GM21447 (cell line): ENCODE results near the gene MEIKIN.

Source experiments
- ATAC-seq: cut with Tn5 transposase; IDR thresholded peaks from one replicate; pipeline ENCODE4 v1.9.1; 2021; ENCODE audit not compliant: unreplicated experiment

MEIKIN gene

DNA sequence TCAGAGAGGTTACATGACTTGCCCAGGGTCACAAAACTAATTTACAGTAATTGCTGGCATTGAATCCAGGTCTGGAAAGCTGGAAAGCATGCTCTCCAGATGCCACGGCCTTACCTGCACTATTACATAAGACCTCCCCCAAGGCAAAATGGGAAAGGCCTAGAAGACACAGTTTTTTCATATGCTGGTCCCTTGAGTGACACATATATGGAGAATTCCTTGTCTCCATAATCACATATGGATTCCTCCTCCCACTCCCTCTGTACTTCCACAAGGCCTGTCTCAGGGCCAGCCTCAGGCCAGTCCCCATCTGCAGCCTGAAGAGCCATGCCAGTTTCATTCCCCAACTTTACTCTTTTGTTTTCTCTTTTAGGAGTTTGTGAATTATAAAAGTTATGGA, 28.6 kb upstream of the MEIKIN start:
- ATAC-seq: no peak

DNA sequence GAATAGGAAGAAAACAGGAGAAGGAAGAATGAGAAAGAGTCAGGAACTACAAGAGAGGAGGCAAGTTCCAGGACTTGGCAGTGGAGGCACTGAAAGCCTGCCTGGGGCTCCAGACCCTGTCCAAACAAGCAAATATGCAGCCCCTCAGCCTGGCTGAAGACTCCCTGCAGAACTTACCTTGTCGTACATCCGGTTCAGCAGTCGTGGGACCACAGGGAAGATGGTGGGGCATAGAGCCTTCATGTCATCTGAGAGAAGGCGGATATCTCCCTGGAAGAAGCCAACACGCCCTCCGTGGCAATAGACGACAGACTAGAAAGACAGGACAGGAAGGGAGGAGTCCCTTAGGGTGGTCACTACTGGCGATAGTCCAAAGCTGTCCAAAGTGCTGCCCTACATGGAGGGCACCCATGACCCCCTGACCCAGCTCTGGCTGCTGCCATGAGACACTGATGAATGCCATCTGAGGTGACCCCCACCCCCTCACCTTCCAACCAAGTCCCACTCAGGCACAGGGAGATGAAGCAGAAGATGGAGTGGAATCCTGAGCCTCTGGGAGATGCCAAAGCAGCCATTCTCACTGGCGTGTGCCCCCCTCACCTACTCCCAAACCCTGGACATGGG, 27.7 kb upstream of the MEIKIN start:
- no peak for ATAC-seq

DNA sequence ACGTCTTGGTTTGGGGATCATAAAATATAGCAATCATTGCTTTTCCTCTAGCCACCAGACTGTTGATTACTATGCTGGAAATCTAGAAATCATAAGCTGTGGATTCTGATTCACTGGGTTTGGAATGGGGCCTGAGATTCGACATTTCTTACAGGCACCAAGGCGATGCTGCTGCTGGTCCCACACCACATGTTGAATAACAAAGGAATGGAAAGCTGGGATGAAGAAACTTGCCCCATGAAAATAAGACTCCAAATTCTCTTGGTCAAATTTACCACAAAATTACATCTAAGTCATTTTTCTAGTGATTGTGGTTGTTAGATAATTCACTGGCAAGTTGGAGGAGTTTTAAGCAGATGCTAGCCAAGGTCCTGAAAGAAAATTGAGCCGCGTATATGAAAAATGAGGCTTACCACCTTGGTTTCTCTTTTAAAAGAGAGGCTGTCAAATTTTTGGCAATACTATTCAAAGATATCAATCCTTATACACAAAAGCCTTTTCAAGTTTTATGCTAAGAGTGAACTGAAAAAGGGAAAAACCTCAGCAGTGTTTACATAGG, 23.0 kb upstream of the MEIKIN start:
- ATAC-seq: no peak

GRCh38 chr5:131966551-131966950, 21.1 kb upstream of the MEIKIN start:
- ATAC-seq: no peak

GRCh38 chr5:131965826-131966415, 20.5 kb upstream of the MEIKIN start:
- no peak for ATAC-seq

- no peak for ATAC-seq
These were observed 14.4 kb upstream of the MEIKIN start for GRCh38 chr5:131959906-131960305.

DNA sequence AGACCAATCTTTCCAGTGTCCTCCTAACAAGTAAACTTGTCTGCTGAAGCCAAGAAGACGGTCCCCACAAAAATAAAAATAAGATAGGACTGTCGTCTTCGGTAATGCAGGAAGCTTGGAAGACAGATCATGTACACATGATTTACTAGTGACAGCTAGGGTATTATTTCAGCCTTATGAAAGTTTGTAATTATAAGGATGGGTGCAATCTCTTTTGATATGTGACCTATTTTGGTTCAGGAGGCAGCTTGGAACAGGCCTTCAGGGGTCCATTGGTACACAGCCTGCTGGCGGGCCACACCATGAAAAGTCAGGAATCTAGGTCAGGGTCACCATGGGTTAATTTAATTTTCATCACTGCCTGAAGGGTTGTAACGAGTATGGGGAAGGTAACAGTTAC, 13.7 kb upstream of the MEIKIN start:
- no peak for ATAC-seq

DNA sequence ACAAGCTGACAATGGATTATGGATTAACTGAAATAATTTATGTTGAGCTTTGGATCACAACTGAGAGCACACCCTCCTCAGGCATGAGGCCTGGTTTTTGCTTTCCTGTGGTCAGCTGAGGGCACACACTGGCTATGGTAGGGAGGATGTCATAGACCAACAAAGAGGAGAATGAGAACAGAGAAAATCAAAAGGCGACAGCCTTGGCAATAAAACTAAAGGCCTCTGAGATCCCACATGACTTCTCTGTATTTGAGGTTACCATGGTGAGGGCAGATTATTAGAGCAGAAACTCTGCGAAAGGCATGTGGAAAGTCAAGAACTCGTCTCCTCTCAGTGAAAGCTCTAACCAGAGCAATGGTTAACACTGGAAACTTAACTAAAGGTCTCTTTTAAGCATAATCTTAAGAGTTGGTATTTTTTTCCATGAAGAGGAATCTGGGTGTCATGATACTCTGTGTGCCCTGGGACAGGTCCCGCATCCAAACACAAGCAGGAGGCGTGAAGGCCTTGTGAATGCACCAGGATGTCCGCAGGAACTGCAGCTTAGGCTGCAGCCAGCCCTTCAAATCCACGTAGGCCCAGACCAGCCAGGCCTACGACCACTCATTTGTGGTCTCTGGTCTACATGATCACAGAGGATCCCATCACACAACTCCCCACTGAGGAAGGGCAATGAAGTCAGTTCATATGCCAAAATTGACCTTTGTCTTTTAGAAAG, 12.4 kb upstream of the MEIKIN start:
- ATAC-seq: no peak

- no peak for ATAC-seq
These were observed 8.5 kb upstream of the MEIKIN start for GRCh38 chr5:131953969-131954368.

DNA sequence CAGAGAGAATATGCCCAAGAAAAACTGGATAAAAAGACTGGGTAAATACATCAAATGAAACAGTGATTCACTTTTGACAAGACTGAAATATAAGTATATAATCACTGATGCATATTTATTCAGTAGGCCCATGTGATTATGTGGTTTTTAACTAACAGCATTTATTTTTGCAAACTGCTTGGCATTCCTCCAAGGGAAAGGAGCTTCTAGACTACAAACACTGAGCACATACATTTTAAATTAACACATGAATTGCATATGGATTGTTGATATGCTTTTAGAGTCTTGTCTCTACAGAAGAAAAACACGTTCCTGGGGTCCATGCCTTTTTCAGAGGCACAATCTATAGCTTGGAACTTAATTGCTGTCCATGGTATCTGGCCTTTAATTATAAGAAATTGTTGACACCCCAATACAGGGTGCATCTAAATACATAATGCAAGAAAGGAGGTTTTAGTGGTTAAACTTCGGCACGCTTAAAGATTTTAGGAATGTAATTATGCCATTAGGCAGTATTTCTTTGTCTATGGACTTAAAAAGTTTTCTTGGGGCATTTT, 6.9 kb upstream of the MEIKIN start:
- no peak for ATAC-seq

GRCh38 chr5:131950706-131951105, 5.2 kb upstream of the MEIKIN start:
- ATAC-seq: no peak

DNA sequence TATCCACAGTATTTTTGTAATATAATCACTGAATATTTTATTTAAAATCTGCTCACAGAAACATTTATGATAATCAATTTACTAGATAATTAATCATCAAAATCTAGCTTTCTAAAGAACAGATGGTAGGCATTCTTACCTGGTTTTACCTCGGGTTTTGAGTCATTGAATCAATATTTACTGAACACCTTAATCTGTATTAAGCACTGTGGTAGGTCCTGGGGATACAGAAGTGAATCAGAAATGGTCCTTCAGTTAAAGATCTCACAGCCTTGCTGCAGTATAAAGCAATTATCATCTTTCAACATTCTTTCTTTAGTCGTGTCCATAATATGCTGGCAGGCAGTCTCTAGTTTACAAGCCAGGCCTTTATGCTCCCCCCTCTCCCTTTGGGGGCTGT, 2.0 kb upstream of the MEIKIN start:
- ATAC-seq: no peak

DNA sequence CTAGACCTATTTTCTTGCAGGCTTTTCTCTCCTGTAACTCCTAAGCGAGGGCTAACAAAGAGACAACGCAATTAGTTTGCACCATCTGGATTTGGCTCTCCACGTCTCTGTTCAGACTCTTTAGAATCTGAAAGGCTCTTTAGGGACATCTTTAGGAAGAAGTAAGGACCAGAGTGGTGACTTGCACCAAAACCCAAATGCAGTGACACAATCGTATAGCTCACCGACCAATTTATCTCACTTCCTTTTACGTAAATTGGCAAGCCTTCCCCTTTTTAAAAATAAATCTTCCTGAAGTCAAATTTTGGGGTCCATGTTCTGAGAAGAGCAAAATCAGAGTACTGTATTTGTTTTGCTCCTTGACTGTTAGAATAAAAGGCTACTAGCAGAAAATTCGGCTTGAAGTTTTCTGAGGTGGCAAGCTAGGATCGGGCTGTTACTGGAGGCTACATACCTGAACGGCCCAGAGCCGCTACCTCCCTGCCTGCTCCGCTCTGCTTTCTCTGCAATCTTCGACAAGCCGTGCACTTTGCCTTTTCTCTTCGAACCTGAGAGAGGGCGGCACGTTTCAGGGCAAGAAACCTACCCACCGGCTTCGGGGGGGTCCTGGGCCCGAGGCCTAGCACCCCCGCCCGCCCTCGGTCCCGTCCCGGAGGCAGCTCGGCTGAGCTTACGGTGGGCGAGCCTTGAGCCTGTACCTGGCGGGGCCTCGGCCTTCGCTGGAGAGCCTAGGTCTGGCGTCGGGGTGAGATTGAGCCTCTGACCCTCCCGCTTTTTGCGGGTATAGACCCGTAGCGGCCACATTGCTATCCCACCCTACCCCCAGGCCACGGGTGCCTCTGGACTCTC, 537 bp downstream of the MEIKIN start:
- ATAC-seq: no peak

GRCh38 chr5:131943916-131944315, 1.5 kb downstream of the MEIKIN start:
- ATAC-seq: no peak

DNA sequence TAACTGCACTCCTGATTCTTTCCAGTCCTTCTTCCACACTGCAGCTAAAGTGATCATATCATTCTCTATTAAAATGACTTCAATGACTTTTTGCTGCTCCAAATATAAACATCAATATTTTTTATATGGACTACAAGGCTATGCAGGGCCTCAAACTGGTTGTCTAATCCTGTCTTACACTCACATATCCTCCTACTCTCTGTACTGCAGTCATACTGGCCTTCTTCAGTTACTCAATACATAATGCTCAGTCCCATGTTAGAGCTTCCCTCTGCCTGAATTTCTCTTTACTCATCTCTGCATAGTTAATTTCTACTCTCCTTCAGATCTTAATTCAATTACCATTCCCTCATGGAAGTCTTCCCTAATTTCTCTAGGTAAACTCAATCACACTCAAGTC, 3.4 kb downstream of the MEIKIN start:
- ATAC-seq: no peak

- no peak for ATAC-seq
These were observed 5.6 kb downstream of the MEIKIN start for GRCh38 chr5:131939690-131940345.

- no peak for ATAC-seq
These were observed 13.2 kb downstream of the MEIKIN start for GRCh38 chr5:131932235-131932634.

- no peak for ATAC-seq
These were observed 16.5 kb downstream of the MEIKIN start for GRCh38 chr5:131928957-131929356.

DNA sequence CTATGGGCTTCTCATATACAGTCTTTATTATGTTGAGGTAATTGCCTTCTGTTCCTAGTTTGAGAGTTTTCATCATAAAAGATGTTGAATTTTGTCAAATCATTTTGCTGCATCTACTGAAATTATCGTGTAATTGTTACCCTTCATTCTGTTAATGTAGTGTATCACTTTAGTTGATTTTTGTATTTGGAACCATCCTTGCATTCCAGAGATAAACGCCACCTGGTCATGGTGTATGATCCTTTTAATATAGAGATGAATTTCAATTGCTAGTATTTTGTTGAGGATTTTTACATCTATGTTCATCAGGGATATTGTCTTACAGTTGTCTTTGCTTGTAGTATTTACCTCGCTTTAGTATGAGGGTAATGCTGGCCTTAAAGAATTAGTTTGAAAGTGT, 19.3 kb downstream of the MEIKIN start:
- ATAC-seq: no peak

- no peak for ATAC-seq
These were observed 29.0 kb downstream of the MEIKIN start for GRCh38 chr5:131916481-131916880.
